HEK293T (cell line): ENCODE measurements around the gene PSMB7.

ENCODE experiments used
- CTCF ChIA-PET: fragments of 350-600 bp; formaldehyde crosslinking; extraction: SDS; loops from one replicate; lab custom pipeline; 2021; ENCODE audit warnings: antibody characterized with exemption, inconsistent platforms; lab: Yijun Ruan, JAX
- POLR2A ChIA-PET: fragments of 350-600 bp; formaldehyde crosslinking; extraction: SDS; loops from one replicate; lab custom pipeline; 2020; ENCODE audit warnings: antibody characterized with exemption, inconsistent platforms; lab: Yijun Ruan, JAX
- DNase-seq: peaks from one replicate; pipeline ENCODE4 v3.0.0; 2012; ENCODE audit warnings: mixed read lengths; ENCODE audit errors: extremely low spot score
- ARNT ChIP-seq: fragments of 450-650 bp; IDR thresholded peaks from 2 replicates; pipeline ENCODE4 v1.6.1; 2017; ENCODE audit warnings: mild to moderate bottlenecking
- BHLHE40 ChIP-seq: fragments of 450-650 bp; IDR thresholded peaks from 2 replicates; pipeline ENCODE4 v1.6.1; 2016; ENCODE audit warnings: mild to moderate bottlenecking, moderate library complexity, borderline replicate concordance
- CTBP1 ChIP-seq: fragments of 450-650 bp; IDR thresholded peaks from 2 replicates; pipeline ENCODE4 v1.6.1; 2016; ENCODE audit warnings: borderline replicate concordance
- ELF4 ChIP-seq: fragments of 450-650 bp; IDR thresholded peaks from 2 replicates; pipeline ENCODE4 v1.6.1; 2017; ENCODE audit warnings: antibody characterized with exemption
- FOXA1 ChIP-seq: fragments of 450-650 bp; IDR thresholded peaks from 2 replicates; pipeline ENCODE4 v1.6.1; 2016; ENCODE audit warnings: mild to moderate bottlenecking
- FOXK2 ChIP-seq: fragments of 450-650 bp; IDR thresholded peaks from 2 replicates; pipeline ENCODE4 v1.6.1; 2016; ENCODE audit warnings: mild to moderate bottlenecking
- FOXM1 ChIP-seq: fragments of 450-650 bp; IDR thresholded peaks from 2 replicates; pipeline ENCODE4 v1.6.1; 2017; ENCODE audit warnings: mild to moderate bottlenecking, borderline replicate concordance
- HDGF ChIP-seq: fragments of 450-650 bp; IDR thresholded peaks from 2 replicates; pipeline ENCODE4 v1.6.1; 2017; ENCODE audit warnings: antibody characterized with exemption, borderline replicate concordance
- L3MBTL2 ChIP-seq: fragments of 450-650 bp; conservative IDR thresholded peaks from 2 replicates; pipeline ENCODE4 v1.6.1; 2016; ENCODE audit warnings: mild to moderate bottlenecking
- LEF1 ChIP-seq: fragments of 450-650 bp; IDR thresholded peaks from 2 replicates; pipeline ENCODE4 v1.6.1; 2017; ENCODE audit warnings: mild to moderate bottlenecking, borderline replicate concordance
- NFRKB ChIP-seq: fragments of 450-650 bp; IDR thresholded peaks from 2 replicates; pipeline ENCODE4 v1.6.1; 2016; ENCODE audit warnings: mild to moderate bottlenecking, moderate library complexity
- SP1 ChIP-seq: fragments of 450-650 bp; IDR thresholded peaks from 2 replicates; pipeline ENCODE4 v1.6.1; 2017
- SUZ12 ChIP-seq: fragments of 450-650 bp; IDR thresholded peaks from 2 replicates; pipeline ENCODE4 v1.6.1; 2016; ENCODE audit warnings: mild to moderate bottlenecking
- TARDBP ChIP-seq: fragments of 450-650 bp; IDR thresholded peaks from 2 replicates; pipeline ENCODE4 v1.6.1; 2016
- ZNF384 ChIP-seq: fragments of 450-650 bp; IDR thresholded peaks from 2 replicates; pipeline ENCODE4 v1.6.1; 2016
- TF ChIP-seq, protein P1 (sequence below): fragments of 450-650 bp; IDR thresholded peaks from 2 replicates; pipeline ENCODE4 v1.6.1; 2016

The PSMB7 gene

GRCh38 chr9:124384846-124385245, 30.4 kb downstream of the PSMB7 start:
- ChIA-PET CTCF (interaction anchor here (0.5 kb wide), 1 partner anchor 8 kb away, joined by 3 read pairs; no protein-coding TSS in a partner anchor), POLR2A (no interaction called here)
- no peak for TF ChIP-seq FOXA1
- TF ChIP-seq FOXK2: no peak
- TF ChIP-seq ELF4: no peak
- no peak for TF ChIP-seq SUZ12
- no peak for TF ChIP-seq SP1
- no peak for TF ChIP-seq FOXM1
- TF ChIP-seq TARDBP: no peak
- TF ChIP-seq LEF1: no peak
- no peak for TF ChIP-seq NFRKB
- TF ChIP-seq CTBP1: no peak
- TF ChIP-seq, protein P1, sequence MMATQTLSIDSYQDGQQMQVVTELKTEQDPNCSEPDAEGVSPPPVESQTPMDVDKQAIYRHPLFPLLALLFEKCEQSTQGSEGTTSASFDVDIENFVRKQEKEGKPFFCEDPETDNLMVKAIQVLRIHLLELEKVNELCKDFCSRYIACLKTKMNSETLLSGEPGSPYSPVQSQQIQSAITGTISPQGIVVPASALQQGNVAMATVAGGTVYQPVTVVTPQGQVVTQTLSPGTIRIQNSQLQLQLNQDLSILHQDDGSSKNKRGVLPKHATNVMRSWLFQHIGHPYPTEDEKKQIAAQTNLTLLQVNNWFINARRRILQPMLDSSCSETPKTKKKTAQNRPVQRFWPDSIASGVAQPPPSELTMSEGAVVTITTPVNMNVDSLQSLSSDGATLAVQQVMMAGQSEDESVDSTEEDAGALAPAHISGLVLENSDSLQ: no peak
- TF ChIP-seq HDGF: no peak
- no peak for TF ChIP-seq ZNF384
- TF ChIP-seq ARNT: no peak
- no peak for TF ChIP-seq L3MBTL2
- no peak for TF ChIP-seq BHLHE40
- no peak for DNase-seq

DNA sequence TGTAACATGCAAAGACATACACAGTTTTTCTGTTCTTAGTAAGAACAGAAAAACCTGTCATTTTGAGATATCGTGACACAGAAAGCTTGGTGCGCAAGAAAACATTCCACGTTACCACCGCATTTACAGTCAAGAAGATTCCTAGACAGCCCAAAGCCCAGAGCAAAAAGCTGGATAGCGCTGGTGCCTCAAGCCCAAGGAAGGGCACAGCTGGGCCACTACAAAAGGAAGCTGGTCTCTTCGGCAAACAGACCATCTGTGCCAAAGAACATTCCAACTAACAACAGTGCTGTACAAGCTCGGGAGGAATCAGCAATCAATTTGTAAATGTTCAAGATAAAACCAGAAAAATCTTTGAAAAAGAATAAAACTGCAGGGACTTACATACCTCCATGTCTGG, 31.0 kb downstream of the PSMB7 start:
- CTCF ChIA-PET: interaction anchor here (0.5 kb wide), 1 partner anchor 8 kb away, joined by 3 read pairs; no protein-coding TSS in a partner anchor
- DNase-seq: no peak
- POLR2A ChIA-PET: no interaction called here
- TF ChIP-seq CTBP1: no peak
- TF ChIP-seq L3MBTL2: no peak
- TF ChIP-seq, protein P1: no peak
- no peak for TF ChIP-seq ZNF384
- no peak for TF ChIP-seq ELF4
- TF ChIP-seq FOXA1: no peak
- no peak for TF ChIP-seq ARNT
- TF ChIP-seq FOXK2: no peak
- no peak for TF ChIP-seq LEF1

GRCh38 chr9:124381170-124381945, 33.9 kb downstream of the PSMB7 start:
- TF ChIP-seq, protein P1: no peak
- TF ChIP-seq FOXA1 (no peak), L3MBTL2 (no peak), ZNF384 (no peak)
- no peak for DNase-seq
- ChIA-PET POLR2A (no interaction called here), CTCF (no interaction called here)

- ChIA-PET CTCF (interaction anchor here (0.6 kb wide), 1 partner anchor 12 kb away, joined by 5 read pairs; no protein-coding TSS in a partner anchor), POLR2A (no interaction called here)
- DNase-seq: no peak
- no peak for TF ChIP-seq TARDBP
- TF ChIP-seq FOXM1: no peak
- no peak for TF ChIP-seq CTBP1
- no peak for TF ChIP-seq LEF1
These were observed 37.5 kb downstream of the PSMB7 start for GRCh38 chr9:124377551-124378406.

DNA sequence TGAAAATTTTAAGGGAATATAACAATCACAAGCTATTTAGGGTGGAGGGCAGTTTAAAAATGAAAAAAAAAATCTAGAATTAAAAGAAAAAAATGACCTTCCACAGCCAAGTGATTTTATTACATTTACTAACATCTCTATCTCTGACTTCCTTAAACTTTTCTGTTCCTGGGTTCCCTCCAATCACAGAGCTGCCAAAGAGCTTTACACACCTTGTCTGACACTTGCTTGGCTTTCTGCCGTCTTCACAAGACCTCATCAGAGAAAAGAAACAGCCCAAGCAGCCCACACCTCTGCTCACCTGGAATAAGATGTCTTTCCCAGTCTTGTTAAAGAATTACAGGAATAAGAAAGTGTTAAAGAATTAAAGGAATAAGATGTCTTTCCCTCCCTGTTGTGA, 38.9 kb downstream of the PSMB7 start:
- CTCF ChIA-PET: interaction anchor here (0.6 kb wide), 1 partner anchor 999 kb away, joined by 3 read pairs; no protein-coding TSS in a partner anchor
- DNase-seq: no peak
- POLR2A ChIA-PET: no interaction called here
- TF ChIP-seq LEF1: no peak
- no peak for TF ChIP-seq L3MBTL2
- TF ChIP-seq NFRKB: no peak
- TF ChIP-seq BHLHE40: no peak
- no peak for TF ChIP-seq ZNF384

DNA sequence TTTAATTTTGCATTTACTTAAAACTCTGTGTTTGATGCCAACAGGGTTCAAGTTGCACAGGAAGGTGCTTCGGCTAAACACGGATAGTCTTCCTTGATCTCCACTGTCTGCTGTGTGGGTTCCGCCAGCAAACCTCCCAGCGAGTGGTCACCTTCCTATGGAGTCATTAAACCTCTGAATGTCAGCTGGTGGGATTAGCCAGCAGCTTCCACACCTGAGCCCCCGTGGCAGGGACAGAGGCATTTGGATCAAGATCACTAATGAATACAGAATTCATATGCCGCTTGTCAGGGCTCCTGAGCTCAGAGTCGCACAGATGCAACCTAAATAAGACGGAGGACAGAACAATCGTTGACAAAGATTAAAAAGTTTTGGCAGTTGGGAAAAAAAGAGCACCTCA, 39.5 kb downstream of the PSMB7 start:
- CTCF ChIA-PET: interaction anchor here (0.6 kb wide), 1 partner anchor 999 kb away, joined by 3 read pairs; no protein-coding TSS in a partner anchor

More for the DNA sequence above, 39.5 kb downstream of the PSMB7 start:
- TF ChIP-seq NFRKB (no peak), BHLHE40 (no peak), ZNF384 (no peak)
- TF ChIP-seq, protein P1: no peak
- POLR2A ChIA-PET: no interaction called here
- no peak for DNase-seq
